ENCODE data around the gene CTNND2. TPM values are rescaled to one million over a fixed set of nuclear protein-coding genes. Genes with fewer than 3 reads are reported as not detected.

Gene CTNND2
- total RNA-seq, 1 experiment from 2014 or later = 7.0 TPM

- H3K27me3 Mint-ChIP-seq (ENCODE audit: low read depth) = no peaks in the 10 kb centered on the region
- H3K79me2 ChIP-seq (ENCODE audit: insufficient read depth, low read length) = no peaks in the 10 kb centered on the region
- H3K4me1 Mint-ChIP-seq = peaks cover 42 to 48% of the 10 kb centered on the region in 2 experiments
- H2AFZ ChIP-seq (ENCODE audit: low read length) = no peak overlapping the region
- no peaks in the 10 kb centered on the region for H3K27me3 ChIP-seq (ENCODE audit: insufficient read depth, low read length)
- no peak overlapping the region for H3K4me2 ChIP-seq (ENCODE audit: insufficient read depth, insufficient read length, low read length)
- H3K9ac ChIP-seq (ENCODE audit: extremely low read depth, insufficient read length, low read length) = no peak overlapping the region
- H3K18ac ChIP-seq (ENCODE audit: insufficient read length, low read depth, low read length) = no peak overlapping the region
- H3K27ac Mint-ChIP-seq = peak overlapping the region in 1 of 3 experiments; percentile 42; a peak in 1 of 7 replicates
- H3K9me3 ChIP-seq (ENCODE audit: control insufficient read depth, low read depth, low read length) = no peaks in the 10 kb centered on the region
- H3K9me3 Mint-ChIP-seq = no peaks in the 10 kb centered on the region
- H3K56ac ChIP-seq (ENCODE audit: insufficient read length, low read depth, low read length) = no peak overlapping the region
- no peak overlapping the region for H4K8ac ChIP-seq (replicated peaks; ENCODE audit: insufficient read length, low read depth, low read length)
- H2BK5ac ChIP-seq (ENCODE audit: insufficient read length, low read length) = no peak overlapping the region
- no peaks in the 10 kb centered on the region for H3K23me2 ChIP-seq (ENCODE audit: insufficient read length, low read depth, low read length, poor library complexity, severe bottlenecking)
- H3K4me3 Mint-ChIP-seq = no peak overlapping the region
- H4K20me1 ChIP-seq (ENCODE audit: control insufficient read depth, insufficient read depth, insufficient read length) = no peaks in the 10 kb centered on the region
- H3K4me1 ChIP-seq (ENCODE audit: insufficient read depth, low read length) = peaks cover 3% of the 10 kb centered on the region; the same call in 1 of the 2 replicates
- no peak overlapping the region for H3K4ac ChIP-seq (ENCODE audit: low read depth, low read length)
- H3K79me1 ChIP-seq (ENCODE audit: insufficient read depth, low read depth, low read length, poor library complexity, severe bottlenecking) = no peaks in the 10 kb centered on the region
- H3K36me3 Mint-ChIP-seq (ENCODE audit: insufficient read depth in 1 of 3, low read depth in 3 of 3) = no peaks in the 10 kb centered on the region
- H2BK15ac ChIP-seq (ENCODE audit: low read depth, low read length) = no peak overlapping the region
- H2BK120ac ChIP-seq (ENCODE audit: low read depth, low read length, poor library complexity, severe bottlenecking) = no peak overlapping the region
- no peak overlapping the region for H3K23ac ChIP-seq (ENCODE audit: insufficient read length, low read depth, low read length)
- TF ChIP-seq CTCF (conservative IDR thresholded peaks at IDR 0.05) = no peak
- H4K91ac ChIP-seq (ENCODE audit: insufficient read length, low read depth, low read length) = no peak overlapping the region
- H3K27ac ChIP-seq (ENCODE audit: insufficient read length, low read depth, low read length) = no peak overlapping the region
- H2BK12ac ChIP-seq (ENCODE audit: insufficient read length, low read depth, low read length) = no peak overlapping the region
- H4K5ac ChIP-seq (ENCODE audit: insufficient read length, low read depth, low read length) = no peak overlapping the region
- 0 out of 2 replicates have a peak overlapping the region, but pooled peaks have one; percentile 0 for H3K14ac ChIP-seq (ENCODE audit: insufficient read depth, low read length)
- WGBS (ENCODE audit: extremely low coverage, insufficient read length, low lambda C conversion rate) = no CpG with 5 or more reads among the region's 4 CpGs
- no peak overlapping the region for H3T11ph ChIP-seq (ENCODE audit: low read length)
- H2AK5ac ChIP-seq (ENCODE audit: insufficient read length, low read length) = no peak overlapping the region
- no peak for DNase-seq
- no peak overlapping the region for H2BK20ac ChIP-seq (ENCODE audit: low read depth, low read length, poor library complexity, severe bottlenecking)
Observed at GRCh38 chr5:11531811-11532555, 372.3 kb downstream of the CTNND2 start.
